GM21526 (cell line): ENCODE data around the gene SPTBN2.
"Not testable (repeated sequence)": the region's sequence is repeated elsewhere in the genome, so short reads cannot be mapped to it uniquely, and the experiment has no call there.

Experiments used
- ATAC-seq: cut with Tn5 transposase; IDR thresholded peaks from one replicate; pipeline ENCODE4 v1.9.1; 2021; ENCODE audit warnings: moderate library complexity; ENCODE audit not compliant: unreplicated experiment, low FRiP score

Gene SPTBN2

DNA sequence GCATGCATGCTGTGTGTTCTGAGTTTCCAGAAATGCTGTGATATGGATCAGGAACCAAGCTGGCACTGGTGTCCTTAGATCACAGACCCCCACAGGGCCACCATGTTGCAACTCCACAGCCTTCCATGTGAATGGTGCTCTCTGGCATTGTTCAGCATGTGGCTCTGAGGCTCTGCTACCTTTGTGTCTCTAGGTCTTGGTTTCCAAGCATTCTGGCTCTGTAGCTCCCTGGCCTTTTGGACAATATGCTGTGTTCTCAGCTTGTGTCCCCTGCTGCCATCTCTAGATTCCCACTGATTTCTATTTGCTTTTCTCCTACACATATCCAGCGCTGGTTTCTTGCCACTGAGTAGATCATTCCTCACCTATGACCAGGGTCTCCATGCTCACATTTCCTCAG, 3.9 kb downstream of the SPTBN2 start:
- ATAC-seq, result no peak

DNA sequence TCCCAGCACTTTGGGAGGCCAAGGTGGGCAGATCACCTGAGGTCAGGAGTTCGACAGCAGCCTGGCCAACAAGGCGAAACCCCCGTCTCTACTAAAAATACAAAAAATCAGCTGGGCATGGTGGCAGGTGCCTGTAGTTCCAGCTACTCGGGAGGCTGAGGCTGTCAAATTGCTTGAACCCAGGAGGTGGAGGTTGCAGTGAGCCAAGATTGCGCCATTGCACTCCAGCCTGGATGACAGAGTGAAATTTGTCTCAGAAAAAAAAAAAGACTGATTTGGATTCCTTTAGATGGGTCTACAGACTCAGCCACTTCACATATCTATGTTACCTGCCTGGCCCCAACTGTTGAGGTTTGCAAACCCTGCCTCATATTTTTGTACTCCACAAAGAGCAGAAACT, 4.8 kb downstream of the SPTBN2 start:
- not testable (repeated sequence) for ATAC-seq

DNA sequence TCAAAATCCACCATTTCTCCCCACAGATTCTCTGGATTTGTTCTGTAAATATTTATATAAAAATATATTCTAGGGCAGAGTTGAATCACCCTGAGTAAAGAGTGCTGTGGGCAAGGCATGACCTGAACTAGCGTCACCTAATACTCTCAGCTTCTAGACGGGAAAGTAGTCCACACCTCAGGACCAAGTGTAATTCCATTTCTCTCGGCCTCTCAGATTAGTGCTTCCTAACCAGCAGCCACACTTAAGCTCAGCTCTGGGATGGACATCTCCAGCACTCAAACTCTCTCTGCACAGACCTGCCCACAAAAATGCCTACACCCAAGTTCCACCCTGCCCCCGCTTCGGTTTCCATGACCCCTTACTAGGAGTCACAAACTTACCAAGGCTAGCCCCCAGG, 5.3 kb downstream of the SPTBN2 start:
- ATAC-seq, result no peak

DNA sequence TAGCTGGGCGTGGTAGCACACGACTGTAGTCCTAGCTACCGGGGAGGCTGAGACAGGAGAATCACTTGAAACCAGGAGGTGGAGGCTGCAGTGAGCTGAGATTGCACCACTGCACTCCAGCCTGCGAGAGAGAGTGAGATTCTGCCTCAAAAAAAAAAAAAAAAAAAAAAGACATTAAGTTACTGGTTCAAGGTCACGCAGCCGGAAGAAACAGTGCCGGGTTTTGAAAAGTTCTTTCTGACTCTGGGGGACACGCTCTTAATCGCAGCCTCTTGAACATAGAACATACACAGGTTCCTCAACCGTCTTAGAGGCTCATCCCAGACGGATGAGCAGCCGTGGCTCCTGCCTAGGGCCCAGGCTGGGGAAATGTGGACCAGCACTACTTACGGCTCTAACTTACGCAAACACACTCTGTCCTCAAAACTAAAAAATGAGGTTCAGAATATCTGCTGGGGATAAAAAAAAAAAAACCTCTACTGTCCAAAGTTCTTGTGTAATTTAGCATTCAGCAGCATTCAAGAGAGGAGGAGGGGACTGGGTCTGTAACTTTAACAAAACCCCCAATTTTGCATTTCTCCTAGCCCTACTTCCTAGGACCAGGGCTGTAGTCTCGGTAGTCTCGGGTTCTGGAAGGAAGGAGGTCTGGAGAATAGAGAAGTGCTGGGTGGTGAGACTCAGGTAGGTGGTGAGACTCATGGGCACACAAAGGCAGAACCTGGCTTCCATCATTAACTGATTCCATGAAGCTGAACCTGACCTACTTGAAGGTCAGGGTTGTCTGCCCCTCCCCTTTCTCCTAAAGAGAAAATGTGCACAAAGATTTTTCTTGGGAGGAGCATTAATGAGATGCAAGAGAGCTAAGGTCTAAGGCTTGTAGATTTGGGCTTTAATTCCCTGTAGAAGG, 6.0 kb downstream of the SPTBN2 start:
- ATAC-seq, result no peak

DNA sequence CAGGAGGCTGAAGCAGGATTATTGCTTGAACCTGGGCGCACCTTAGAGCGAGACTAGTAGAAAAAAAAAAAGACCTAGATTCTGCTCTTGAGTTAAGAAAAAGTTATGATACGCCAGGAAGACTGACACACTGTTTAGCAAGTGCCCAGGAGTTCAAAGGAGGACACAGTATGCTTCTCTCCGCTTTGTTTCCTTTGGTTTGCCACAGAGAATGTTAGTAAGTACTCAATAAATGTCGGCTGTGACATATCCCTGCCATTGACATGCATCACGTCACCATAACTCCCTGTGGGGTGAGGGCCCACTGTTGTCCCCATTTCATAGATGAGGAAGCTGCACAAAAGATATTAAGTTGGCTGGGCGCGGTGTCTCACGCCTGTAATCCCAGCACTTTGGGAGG, 7.1 kb downstream of the SPTBN2 start:
- ATAC-seq, result no peak

DNA sequence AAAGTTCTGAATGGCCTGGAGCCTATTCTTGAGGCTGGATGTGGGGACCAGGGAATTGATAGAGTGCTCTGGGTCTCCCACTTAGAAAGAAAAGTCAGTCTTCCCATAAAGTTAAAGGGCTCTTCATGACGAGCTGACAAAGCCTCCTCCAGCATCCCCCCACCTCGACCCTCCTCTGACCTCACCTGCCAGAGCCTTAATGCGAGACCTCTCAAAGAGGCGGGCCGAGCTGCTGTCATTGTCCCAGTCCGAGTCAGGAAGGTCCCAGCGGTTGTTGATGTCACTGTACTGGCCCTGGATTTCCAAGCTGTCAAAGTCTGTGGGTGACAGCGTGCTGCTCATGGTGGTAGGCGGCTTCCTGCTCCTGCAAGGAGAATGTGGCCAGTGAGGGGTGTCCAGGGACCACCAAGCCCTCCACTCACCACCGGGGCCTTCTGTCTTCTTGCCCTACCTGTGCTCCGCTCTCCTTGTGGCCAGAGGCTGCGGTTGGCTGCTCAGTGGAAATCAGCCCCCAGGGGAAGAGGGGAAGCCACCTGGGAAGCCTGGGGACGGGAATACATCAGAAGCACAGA, 8.0 kb downstream of the SPTBN2 start:
- no peak for ATAC-seq

DNA sequence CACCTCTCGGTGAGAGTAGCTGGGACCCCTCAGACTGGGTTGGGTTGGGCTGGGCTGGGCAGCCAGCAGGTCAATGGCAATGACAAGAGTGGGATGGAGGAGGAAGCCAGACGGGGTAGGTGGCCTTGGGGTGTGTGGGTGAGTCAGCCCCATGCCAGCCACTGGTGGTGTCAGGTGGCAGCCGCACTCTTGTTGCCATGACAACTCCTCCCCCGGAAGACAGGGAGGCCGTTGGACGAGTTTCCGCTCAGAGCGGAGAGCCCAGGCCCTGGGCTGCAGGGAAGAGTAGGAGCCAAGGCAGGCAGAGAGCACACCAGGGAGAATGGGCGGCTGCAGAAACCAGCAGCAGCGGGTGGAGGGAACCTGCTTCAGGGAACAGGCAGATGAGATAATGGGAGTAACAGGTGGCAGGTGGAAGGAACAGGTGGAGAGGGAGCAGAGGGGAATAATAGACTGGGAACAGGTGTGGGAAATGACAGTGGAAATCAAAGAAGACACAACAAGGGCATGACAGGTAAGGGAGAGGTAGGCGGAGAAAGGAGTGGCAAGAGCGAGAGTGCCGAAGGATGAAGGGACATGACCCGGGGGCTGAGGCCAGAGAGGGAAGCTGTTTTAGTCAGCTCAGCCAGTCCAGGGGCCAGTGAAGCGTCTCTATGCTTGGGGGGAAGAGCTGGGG, 8.7 kb downstream of the SPTBN2 start:
- ATAC-seq, result no peak

DNA sequence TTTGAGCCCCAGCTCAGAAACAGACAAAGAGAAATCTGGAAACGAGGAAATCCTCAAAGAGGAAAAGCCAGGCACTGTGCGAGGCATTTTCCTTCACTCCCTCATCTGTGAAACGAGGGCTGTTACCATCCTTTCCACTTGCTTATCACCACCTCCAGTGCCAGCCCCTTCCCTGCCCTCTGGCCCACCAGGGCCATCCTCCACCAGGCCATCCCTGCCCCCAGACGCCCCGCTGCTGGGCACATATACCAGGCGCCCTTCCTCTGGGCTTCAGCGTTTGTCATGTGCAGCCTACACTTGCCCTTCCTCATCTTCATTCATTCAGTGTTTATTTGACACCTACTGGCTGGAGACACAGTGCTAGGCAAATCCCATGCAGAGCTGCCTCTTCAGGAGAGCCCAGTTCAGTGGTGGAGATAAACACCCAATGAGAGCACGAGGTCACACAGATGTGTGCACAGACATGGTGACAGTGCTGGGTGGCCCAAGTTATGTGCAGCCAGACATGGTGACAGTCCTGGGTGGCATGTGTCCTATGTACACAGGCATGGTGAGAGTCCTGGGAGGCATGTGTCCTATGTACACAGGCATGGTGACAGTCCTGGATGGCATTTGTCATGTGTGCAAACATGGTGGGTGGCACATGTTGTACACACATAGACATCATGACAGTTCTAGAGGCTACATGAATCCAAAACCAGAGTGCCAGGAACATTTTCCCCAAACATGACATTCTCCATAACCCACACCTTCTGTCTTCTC, 9.7 kb downstream of the SPTBN2 start:
- ATAC-seq, result no peak

DNA sequence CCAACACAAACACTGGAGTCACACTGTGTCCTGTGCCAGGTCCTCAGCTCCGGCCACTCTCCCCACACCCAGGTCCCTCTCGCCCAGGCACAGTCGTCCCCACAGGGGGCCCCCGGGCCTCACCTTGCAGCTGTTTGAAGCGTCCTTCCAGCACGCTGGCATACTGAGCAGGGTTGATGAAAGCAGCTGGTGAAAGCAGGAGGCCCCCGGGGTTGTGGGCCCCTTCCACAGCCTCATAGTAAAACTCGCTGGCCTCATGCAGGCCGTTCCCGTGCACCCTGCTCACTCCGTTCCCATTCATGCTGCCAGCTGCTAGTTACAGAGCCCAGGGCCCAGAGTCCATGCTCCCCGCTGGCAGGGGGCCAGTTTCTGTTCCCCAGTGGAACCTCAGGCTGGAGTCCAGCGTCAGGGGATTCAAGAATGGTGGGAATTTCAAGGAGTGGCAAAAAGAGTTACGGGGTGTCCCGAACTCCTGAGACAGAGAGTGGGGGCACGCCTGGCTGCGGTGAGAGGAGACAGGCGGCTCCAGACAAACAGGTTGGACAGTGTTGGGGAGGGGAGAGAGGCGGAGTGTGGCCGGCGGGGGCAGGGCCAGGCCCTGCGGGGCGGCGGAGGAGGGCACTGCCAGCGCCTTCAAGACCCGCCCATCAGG, 10.6 kb downstream of the SPTBN2 start:
- ATAC-seq, result no peak

DNA sequence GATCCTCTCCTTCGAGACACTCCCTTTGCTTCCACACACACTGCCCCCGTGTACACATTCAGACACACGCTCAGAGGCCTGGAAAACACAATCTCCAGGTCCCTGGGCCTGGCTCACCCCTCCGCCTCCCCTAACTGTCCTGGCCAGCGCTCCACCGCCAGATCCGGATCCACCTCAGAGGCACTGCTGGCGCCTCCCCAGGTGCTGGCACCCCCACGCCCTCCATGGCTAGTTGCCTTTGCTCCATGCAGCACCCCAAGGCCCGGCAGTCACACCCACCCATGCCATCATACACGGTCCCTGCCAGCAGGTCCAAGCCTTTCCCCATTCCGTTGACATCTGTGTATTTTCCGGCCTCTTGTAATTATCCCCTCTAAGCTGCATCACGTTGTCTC, 11.1 kb downstream of the SPTBN2 start:
- no peak for ATAC-seq

DNA sequence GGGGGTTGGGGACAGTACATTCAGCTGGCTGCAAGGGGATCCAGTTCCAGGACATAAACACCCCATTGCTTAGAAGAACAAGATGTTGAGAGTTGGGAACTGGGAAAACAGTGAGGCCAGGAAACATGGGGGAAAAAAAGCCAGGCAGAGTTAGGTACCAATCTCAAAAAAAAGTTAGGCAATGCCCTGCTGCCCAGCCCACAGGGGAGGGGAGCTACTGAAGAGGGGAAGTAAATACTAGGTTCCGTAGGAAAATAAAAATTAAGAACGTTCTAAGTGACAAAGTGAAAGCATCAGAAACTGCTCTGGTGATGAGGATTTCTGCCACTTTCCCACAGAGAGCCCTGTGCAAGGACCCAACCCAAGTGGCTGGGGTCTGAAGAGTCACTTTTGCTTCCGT, 12.0 kb downstream of the SPTBN2 start:
- no peak for ATAC-seq

DNA sequence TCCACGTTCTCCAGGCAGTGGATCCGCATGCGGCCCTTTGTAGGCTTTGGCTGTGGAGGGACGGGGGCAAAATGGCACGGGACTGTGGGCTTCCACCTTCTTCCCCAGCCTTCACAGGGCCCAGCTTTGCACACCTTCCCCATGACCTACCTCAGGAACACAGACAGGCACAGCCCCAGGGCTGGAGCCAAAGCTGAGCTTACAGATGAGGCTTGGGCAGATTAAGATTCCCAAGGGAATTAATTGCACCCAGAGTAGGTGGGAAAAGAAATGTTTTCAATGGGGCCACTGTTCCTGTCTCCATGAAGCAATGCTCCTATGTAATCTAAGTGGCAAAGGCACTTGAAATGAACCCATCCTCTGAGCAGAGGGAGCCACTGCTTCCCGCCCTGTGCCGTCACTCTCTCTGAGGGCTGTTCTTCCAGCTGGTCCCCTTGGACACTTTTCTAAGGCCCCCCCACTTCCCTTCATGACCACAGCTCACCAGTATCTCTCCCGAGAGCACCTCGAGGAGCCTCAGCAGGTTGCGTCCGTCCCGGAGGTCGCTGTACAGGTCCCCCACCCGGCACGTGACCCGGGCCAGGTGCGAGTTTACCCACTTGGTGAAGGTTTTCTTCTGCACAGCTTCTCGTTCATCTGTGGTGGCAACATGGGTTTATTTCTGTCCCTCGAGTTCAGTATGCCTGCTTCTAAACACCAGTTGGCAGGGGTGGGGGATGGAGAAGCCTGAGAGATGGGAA, 13.5 kb downstream of the SPTBN2 start:
- ATAC-seq, result no peak

DNA sequence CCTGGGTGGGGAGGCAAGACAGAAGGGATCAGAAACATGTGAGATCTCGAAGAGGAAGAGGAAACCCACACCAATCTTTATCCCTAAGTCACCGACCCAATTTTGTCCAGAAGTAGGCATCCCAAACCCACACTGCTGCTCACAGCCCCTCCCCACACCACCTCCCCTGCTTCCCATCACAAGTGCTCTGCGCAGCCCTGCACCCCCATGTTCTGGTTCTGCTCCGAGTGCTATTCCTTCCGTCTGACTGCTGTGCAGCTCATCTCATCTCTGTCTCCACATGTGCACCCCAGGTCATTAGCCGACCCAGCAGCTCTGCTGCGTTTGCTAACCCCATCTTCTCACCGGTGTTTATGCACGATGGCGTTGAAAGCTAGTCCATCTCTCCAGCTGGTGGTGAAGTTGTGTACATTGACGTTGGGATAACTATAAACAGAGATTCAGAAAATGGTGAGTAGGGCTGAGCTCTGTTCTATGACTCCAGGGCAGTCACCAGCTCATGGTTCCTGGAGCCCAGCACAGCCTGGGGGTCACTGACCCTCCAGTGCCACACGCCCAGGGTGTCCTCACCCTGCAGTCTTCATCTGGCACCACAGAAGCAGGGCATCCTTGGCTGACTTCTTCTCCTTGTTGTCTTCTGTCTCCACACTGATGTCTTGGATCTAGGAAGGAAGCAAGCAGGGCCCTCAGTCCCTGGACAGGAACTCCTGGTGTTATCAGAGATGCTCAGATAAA, 15.1 kb downstream of the SPTBN2 start:
- ATAC-seq, result no peak

DNA sequence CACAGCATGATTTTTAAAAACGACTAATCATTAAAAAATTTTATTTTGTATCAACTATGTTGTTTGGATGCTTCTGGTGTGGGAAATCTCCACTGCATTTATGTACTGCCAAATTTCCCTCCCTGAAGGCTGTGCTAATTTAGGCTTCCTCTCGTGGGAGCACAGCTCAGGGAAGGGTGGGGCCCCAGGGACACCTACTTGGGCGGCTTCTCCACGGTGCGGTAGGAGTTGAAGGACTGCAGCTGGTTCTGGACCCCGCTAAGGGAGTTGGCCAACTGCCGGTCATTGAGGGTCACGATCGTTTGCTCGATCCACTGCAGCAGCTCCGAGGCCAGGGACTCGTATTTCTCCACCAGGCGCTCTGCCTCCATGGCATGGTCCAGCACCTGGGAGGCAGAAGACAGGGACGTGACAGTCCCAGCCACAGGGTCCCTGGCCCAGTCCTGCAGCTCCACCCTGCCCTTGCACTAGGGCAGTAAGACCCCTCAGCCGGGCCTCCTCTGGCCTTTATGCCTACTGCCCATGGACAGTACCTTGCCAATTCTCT, 18.6 kb downstream of the SPTBN2 start:
- no peak for ATAC-seq

DNA sequence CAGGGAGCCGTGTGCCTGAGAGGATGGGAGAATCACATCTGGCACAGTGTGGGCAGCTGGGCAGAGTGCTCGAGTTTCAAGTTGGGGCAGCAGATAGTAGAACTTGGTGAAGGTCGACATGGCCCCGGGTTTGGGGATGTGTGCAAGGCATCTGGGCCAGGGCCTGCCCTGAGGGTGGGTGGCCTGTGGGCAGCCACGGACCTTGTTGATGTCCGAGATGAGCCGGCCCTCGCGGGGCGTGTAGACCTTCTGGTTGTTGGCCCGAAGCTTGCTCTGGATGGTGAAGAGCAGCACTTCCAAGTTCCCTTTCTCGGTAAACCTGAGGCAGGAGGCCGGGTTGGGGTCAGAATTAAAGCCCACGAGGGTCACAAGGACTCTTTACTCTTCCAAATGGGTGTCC, 20.3 kb downstream of the SPTBN2 start:
- ATAC-seq, result no peak

DNA sequence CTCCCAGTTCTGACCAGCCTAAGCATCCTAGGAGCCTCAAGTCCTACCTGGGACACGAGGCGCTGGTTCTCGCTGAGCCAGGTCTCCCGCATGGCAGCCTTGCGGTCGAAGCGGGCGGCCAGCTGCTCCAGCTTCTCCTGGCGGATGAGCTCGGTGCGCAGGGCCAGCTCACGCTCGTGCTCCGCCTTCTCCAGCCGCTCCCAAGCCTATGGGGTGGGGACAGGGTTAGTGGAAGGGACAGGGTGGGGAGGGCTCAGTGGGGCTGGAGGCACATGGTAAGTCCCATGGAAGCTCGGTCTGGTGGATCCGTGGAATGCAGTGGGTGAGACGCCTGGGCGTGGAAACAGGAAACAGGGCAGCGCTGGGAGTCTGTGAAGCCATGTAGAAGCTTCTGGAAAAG, 20.9 kb downstream of the SPTBN2 start:
- ATAC-seq, result no peak

DNA sequence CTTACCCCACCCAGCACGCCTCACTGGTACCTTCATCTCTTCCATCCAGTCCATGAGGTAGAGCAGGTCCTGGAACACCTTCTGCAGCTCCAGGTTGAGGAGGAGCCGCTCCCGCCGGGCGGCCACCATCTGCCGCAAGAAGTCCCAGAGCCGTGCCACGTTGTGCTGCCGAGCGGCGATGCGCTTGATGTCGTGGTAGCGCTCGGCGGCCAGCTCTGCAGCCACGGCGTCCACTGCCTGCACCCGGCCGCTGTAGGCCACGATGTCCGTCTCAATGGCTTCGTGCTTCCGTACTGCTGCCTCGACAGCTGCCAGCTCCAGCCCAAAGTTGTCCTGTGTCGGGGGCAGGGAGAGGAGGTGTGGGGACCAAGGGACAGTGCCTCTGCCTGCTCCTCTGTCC, 21.5 kb downstream of the SPTBN2 start:
- ATAC-seq, result no peak

DNA sequence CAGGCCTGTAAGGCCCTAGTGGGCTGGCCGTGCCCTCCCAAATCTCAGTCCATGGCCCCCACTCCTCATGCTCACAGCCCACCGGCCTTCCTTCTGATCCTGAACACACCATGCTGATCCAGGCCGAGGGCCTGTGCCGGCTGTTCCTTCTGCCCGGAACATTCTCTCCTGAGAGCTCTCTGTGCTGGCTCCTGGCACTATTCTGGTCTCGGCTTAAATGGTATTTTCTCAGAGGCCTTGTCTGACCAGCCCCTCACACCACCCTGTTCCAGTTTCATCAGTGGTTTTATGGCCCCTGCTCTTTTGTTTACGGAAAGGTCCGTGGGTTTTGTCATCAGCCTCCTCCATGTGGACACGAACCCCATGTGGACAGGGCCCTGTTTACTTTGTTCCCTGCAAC, 22.0 kb downstream of the SPTBN2 start:
- no peak for ATAC-seq
